ENCODE results near the gene ST6GAL1. TPM values are rescaled to one million over a fixed set of nuclear protein-coding genes. Genes with fewer than 3 reads are reported as not detected.

The ST6GAL1 gene
- total and polyA plus RNA-seq, 2 of the 13 experiments (the other 11 are each of a cell fraction or from before 2014, with no cell fraction given): 79.9 to 164 TPM

DNA sequence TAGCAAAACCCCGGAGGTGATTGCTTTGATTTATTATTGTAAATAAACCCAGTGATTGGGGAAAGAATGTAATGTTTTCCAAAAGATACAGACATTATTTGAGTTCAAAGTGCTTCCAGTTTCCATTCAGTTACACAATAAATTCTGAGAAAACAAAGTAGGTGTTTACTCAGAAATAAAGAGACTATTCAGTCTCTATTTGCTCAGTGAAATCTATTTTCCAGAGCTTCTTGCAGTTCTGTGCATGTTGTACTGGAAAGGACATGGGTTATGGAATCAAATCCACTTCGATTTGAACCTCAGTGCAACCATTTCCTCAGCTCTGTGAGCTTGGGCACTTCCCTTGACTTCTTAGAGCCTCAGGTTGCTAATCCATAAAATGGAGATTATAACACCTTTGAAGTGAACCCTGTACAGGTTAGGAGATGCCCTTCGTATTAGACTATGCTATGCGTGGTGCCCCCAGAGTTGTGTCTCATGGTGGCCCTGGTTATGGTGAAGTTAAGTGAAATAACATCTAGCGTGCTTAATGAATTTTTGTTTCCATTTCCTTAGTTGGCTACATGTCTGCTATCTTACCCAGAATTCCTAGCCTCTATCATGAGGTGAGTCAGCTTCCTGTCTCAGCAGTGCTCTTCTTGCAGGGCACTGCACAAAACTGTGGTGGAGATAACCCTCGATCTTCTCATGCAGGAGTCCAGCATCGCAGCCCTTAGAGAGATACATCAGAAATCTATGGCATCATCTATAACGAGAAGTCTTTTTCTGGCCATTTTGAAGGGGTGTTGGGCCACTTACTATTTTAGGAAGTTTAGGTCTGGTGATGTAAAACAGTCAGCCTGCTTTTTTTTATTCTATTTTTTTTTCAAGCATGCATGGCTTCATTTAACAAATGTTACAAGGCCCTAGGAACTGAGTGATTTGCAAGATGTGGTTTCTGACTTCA lies 111.3 kb downstream of the ST6GAL1 start (continued):
- TF ChIP-seq ZBTB10 (CRISPR knock-in tag; IDR thresholded peaks at IDR 0.05; ENCODE audit: borderline replicate concordance): no peak
- peak; percentile 78 for TF ChIP-seq ZNF629 (CRISPR knock-in tag; conservative IDR thresholded peaks at IDR 0.05)
- peak; percentile 26; the same call in 1 of the 2 replicates for TF ChIP-seq JDP2 (CRISPR knock-in tag; IDR thresholded peaks at IDR 0.05; ENCODE audit: borderline replicate concordance)
- peak; percentile 95 for TF ChIP-seq PHF21A (CRISPR knock-in tag; IDR thresholded peaks at IDR 0.05)
- TF ChIP-seq TCF12 (IDR thresholded peaks at IDR 0.05): no peak
- peak; percentile 71 for TF ChIP-seq TCF12 (CRISPR knock-in tag; IDR thresholded peaks at IDR 0.05)
- peak; percentile 36; the same call in 1 of the 2 replicates for TF ChIP-seq IKZF5 (CRISPR knock-in tag; IDR thresholded peaks at IDR 0.05)
- no peak for TF ChIP-seq ZIK1 (CRISPR knock-in tag; IDR thresholded peaks at IDR 0.05; ENCODE audit: borderline replicate concordance, low read depth)
- TF ChIP-seq ETV5 (CRISPR knock-in tag; IDR thresholded peaks at IDR 0.05; ENCODE audit: borderline replicate concordance): peak; percentile 56; the same call in 1 of the 2 replicates
- TF ChIP-seq, protein P1, sequence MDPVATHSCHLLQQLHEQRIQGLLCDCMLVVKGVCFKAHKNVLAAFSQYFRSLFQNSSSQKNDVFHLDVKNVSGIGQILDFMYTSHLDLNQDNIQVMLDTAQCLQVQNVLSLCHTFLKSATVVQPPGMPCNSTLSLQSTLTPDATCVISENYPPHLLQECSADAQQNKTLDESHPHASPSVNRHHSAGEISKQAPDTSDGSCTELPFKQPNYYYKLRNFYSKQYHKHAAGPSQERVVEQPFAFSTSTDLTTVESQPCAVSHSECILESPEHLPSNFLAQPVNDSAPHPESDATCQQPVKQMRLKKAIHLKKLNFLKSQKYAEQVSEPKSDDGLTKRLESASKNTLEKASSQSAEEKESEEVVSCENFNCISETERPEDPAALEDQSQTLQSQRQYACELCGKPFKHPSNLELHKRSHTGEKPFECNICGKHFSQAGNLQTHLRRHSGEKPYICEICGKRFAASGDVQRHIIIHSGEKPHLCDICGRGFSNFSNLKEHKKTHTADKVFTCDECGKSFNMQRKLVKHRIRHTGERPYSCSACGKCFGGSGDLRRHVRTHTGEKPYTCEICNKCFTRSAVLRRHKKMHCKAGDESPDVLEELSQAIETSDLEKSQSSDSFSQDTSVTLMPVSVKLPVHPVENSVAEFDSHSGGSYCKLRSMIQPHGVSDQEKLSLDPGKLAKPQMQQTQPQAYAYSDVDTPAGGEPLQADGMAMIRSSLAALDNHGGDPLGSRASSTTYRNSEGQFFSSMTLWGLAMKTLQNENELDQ (CRISPR knock-in tag; IDR thresholded peaks at IDR 0.05; ENCODE audit: borderline replicate concordance): no peak
- TF ChIP-seq ARNTL (CRISPR knock-in tag; IDR thresholded peaks at IDR 0.05): 0 out of 2 replicates have a peak, but pooled peaks have one; percentile 36
- peak; percentile 93 for TF ChIP-seq GATAD2A (CRISPR knock-in tag; IDR thresholded peaks at IDR 0.05)
- TF ChIP-seq REL (CRISPR knock-in tag; conservative IDR thresholded peaks at IDR 0.05): no peak
- TF ChIP-seq ZBTB20 (CRISPR knock-in tag; IDR thresholded peaks at IDR 0.05; ENCODE audit: borderline replicate concordance, low read depth): peak; percentile 22; the same call in 1 of the 2 replicates
- TF ChIP-seq FOXA1 (IDR thresholded peaks at IDR 0.05): peak; percentile 98
- peak; percentile 97 for TF ChIP-seq FOXA1 (CRISPR knock-in tag; IDR thresholded peaks at IDR 0.05)
- TF ChIP-seq SOX6 (IDR thresholded peaks at IDR 0.05): no peak
- TF ChIP-seq SOX6 (CRISPR knock-in tag; IDR thresholded peaks at IDR 0.05): peak; percentile 94
- peak; percentile 92 for TF ChIP-seq HNF4A (CRISPR knock-in tag; IDR thresholded peaks at IDR 0.05)
- no peak for TF ChIP-seq ZNF225 (CRISPR knock-in tag; IDR thresholded peaks at IDR 0.05)
- no peak for TF ChIP-seq ZBTB21 (CRISPR knock-in tag; IDR thresholded peaks at IDR 0.05)
- peak; percentile 69; the same call in 1 of the 2 replicates for TF ChIP-seq ESRRA (CRISPR knock-in tag; IDR thresholded peaks at IDR 0.05; ENCODE audit: low read depth)
- TF ChIP-seq ZNF263 (CRISPR knock-in tag; IDR thresholded peaks at IDR 0.05): 0 out of 2 replicates have a peak, but pooled peaks have one; percentile 31

All from HepG2 (cell line).